Neutrophil (primary cell): ENCODE results near the gene OR13C8.
"Not testable (repeated sequence)": the region's sequence is repeated elsewhere in the genome, so short reads cannot be mapped to it uniquely, and the experiment has no call there.

Experiments
- H3K27ac ChIP-seq: fragments of 200-600 bp; sonication (generic); 2 replicates; pipeline ENCODE4 v1.5.1; 2016; ENCODE audit warnings: mild to moderate bottlenecking, moderate library complexity
- H3K27me3 ChIP-seq: fragments of 200-600 bp; sonication (generic); 2 replicates; pipeline ENCODE4 v1.6.0; 2016; ENCODE audit warnings: mild to moderate bottlenecking
- H3K36me3 ChIP-seq: fragments of 200-600 bp; sonication (generic); 2 replicates; pipeline ENCODE4 v1.5.1; 2017
- H3K4me1 ChIP-seq, 2 experiments: fragments of 200-600 bp in 1 of 2; sonication (generic) in 1 of 2; 1 replicate in 1 of 2; 2 replicates in 1 of 2; pipeline versions ENCODE4 v1.5.1 to v1.6.1; 2013 to 2016; ENCODE audit warnings: low read depth in 1 of 2, low read length in 1 of 2, mild to moderate bottlenecking in 1 of 2, moderate library complexity in 1 of 2; ENCODE audit not compliant: control insufficient read depth in 1 of 2, insufficient read depth in 1 of 2
- H3K4me3 ChIP-seq, 2 experiments: fragments of 200-600 bp in 1 of 2; sonication (generic) in 1 of 2; 1 replicate in 1 of 2; 2 replicates in 1 of 2; pipeline ENCODE4 v1.5.1; 2013 to 2016; ENCODE audit warnings: low read depth in 1 of 2, low read length in 1 of 2, mild to moderate bottlenecking in 1 of 2, moderate library complexity in 1 of 2
- H3K9me3 ChIP-seq: fragments of 200-600 bp; sonication (generic); 2 replicates; pipeline ENCODE4 v1.5.1; 2016
- CTCF ChIP-seq: fragments of 200-600 bp; sonication (generic); IDR thresholded peaks from 2 replicates; pipeline ENCODE4 v1.5.1; 2016; ENCODE audit warnings: antibody characterized with exemption

OR13C8 gene

GRCh38 chr9:104568868-104569267 lies at the start of gene OR13C8:
Gene OR13C8 (plus strand): TSS chr9:104569168. CDS start chr9:104569168, 0 bp downstream.
- Histone ChIP-seq H3K36me3 (no peaks in the 10 kb centered on the region), H3K27me3 (no peaks in the 10 kb centered on the region), H3K4me3 (no peak within 1 kb of the TSS), H3K9me3 (no peaks in the 10 kb centered on the region), H3K4me1 (no peaks in the 10 kb centered on the region), H3K27ac (no peak within 1 kb of the TSS)
- no peak for TF ChIP-seq CTCF

GRCh38 chr9:104520241-104520640 lies 48.7 kb upstream of the OR13C8 start:
- not testable (repeated sequence) for H3K27ac ChIP-seq, H3K9me3 ChIP-seq, H3K27me3 ChIP-seq, H3K4me1 ChIP-seq, H3K4me3 ChIP-seq, H3K36me3 ChIP-seq

- no peaks in the 10 kb centered on the region for H3K9me3 ChIP-seq
- H3K4me3 ChIP-seq, result no peak within 1 kb of the TSS
- TF ChIP-seq CTCF, result no peak
- no peaks in the 10 kb centered on the region for H3K36me3 ChIP-seq
- no peaks in the 10 kb centered on the region for H3K4me1 ChIP-seq
- H3K27me3 ChIP-seq, result no peaks in the 10 kb centered on the region
- no peak within 1 kb of the TSS for H3K27ac ChIP-seq
Observed at GRCh38 chr9:104527109-104527508, 41.9 kb upstream of the OR13C8 start, which contains the start of gene OR13C4. Gene OR13C4 (minus strand): TSS chr9:104527209. CDS start chr9:104527209, 0 bp downstream.

GRCh38 chr9:104536756-104537155 lies 32.2 kb upstream of the OR13C8 start, which contains the start of gene OR13C3:
Gene OR13C3 (minus strand): TSS chr9:104536856. CDS start chr9:104536723, 133 bp downstream.
- H3K36me3 ChIP-seq, result no peaks in the 10 kb centered on the region
- H3K4me1 ChIP-seq, result no peaks in the 10 kb centered on the region
- H3K27ac ChIP-seq, result no peak within 1 kb of the TSS
- H3K9me3 ChIP-seq, result no peaks in the 10 kb centered on the region
- no peak within 1 kb of the TSS for H3K4me3 ChIP-seq
- no peaks in the 10 kb centered on the region for H3K27me3 ChIP-seq
- TF ChIP-seq CTCF, result no peak

- Histone ChIP-seq H3K9me3 (no peaks in the 10 kb centered on the region), H3K4me1 (no peaks in the 10 kb centered on the region), H3K27me3 (no peaks in the 10 kb centered on the region), H3K36me3 (no peaks in the 10 kb centered on the region), H3K4me3 (no peak overlapping the region), H3K27ac (no peak overlapping the region)
- TF ChIP-seq CTCF, result no peak
Observed at GRCh38 chr9:104539275-104539674, 29.7 kb upstream of the OR13C8 start.

- Histone ChIP-seq H3K36me3 (no peaks in the 10 kb centered on the region), H3K9me3 (no peaks in the 10 kb centered on the region), H3K27me3 (no peaks in the 10 kb centered on the region), H3K4me3 (no peak overlapping the region), H3K27ac (no peak overlapping the region), H3K4me1 (no peaks in the 10 kb centered on the region)
- no peak for TF ChIP-seq CTCF
Observed at GRCh38 chr9:104544644-104545043, 24.3 kb upstream of the OR13C8 start.
